Adipose tissue (tissue), 3 donors: ENCODE data around the gene SLC22A5. TPM values are rescaled to one million over a fixed set of nuclear protein-coding genes. Genes with fewer than 3 reads are reported as not detected.

ENCODE experiments used
- H3K27ac ChIP-seq: one replicate; pipeline ENCODE4 v1.5.1; 2013; ENCODE audit warnings: low read depth, low read length
- WGBS, 3 donors: extraction: QIAGEN DNeasy Blood & Tissue Kit; methylation state at CpG; one replicate each; pipeline ENCODE4 v1.1.7; 2013; 5-methylcytosine and 5-hydroxymethylcytosine counted together
- polyA plus RNA-seq, 3 donors: library from polyadenylated mRNA; stranded (reverse); fragments of 200-250 nt; gene quantifications; one replicate each; pipeline ENCODE4 v1.2.3, GENCODE V29; 2013
- donor health status: healthy with polysubstance abuse.
- donor health status: Bipolar disorder and iron deficiency.
- donor health status: healthy.

The SLC22A5 gene
- polyA plus RNA-seq, 3 donors = 3.0 to 6.6 (median 5.1) TPM

- 20 to 28% (median 22%) methylated on average over 12 of the region's 12 CpGs for WGBS, 3 donors
Measured at GRCh38 chr5:132419502-132420468, 50.3 kb downstream of the SLC22A5 start.

DNA sequence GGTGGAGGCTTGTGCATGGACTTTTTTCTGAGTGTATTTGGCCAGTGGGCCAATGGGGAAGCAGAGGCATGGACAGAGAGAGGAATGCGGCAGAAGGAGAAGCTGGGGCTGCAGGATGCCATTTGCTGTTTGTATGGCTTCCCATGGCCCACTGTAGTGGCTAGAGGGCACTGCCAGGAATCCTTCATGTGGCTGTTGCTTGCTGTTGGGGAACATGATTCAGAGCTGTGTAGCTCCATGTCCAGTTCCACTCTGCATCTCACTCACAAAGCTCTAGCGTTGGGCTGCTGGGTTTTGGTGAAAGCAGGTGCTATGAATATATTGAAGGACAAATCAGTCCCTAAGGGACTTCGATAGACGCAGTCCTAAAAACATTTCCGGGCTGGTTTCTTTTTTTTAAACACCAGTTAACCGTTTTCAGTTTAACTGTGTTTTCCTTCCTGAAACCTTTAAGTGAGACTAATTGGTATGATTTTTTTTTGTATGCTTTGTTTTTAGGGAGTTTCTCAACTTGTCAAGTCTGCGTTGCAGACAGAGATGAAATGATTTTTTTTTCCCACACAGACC, 51.3 kb downstream of the SLC22A5 start:
- H3K27ac ChIP-seq = no peak overlapping the region
- 11 to 61% (median 25%) methylated on average over 7 of the region's 7 CpGs for WGBS, 3 donors

More at GRCh38 chr5:132419502-132420468, 50.3 kb downstream of the SLC22A5 start:
- H3K27ac ChIP-seq = no peak overlapping the region

DNA sequence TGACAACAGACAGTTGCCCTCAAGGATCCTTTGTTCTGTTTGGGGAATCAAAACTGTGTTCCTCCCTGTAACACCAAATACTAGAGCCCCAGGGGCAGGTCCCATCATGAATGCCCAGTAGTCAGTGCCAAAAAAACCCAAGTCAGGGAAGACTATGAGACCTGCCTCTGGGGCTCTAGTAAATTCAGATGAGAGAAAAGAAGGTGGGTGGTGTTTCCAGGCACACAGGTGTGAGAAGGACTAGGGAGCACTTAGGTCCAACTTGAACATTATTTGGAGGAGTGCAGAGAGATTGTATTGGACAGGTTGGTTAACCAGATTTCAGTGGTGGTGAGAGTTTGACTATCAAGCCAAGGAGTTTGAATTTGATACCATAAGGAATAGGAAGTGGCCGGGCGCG, 52.0 kb downstream of the SLC22A5 start:
- no peak overlapping the region for H3K27ac ChIP-seq
- WGBS, 3 donors = 71 to 95% (median 78%) methylated on average over 3 of the region's 3 CpGs

DNA sequence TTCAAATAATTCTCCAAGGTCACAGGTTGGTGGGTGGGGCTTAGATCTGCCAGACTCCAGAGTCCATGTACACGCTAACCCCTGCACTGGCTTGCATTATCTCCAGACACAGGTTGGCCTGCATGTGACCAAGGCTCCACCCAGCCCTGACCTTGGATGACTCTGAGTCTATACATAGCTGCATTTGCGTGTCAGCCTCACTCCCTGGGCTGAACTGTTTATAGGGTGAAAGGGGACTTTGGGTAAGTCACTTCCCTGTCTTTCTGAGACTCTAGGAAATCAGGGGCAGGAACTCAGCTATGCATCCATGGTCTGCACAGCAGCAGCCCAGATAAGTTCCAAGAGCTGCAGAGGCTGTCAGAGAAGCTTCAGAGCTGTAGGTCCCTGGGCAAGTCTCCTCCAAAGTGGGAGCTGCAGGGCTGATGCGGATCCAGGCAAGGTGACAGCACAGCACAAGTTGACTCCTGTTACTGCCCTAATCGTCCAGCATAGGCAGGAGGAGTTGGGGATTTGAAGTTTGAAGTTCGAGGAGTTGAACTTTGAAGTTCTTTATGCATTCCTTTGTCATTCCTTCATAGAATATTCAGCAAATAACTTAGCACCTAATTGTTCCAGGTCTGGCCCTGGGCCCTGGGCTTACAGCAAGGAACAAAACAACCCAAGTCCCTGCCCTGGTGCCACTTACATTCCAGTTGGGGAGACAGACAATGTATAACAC, 53.4 kb downstream of the SLC22A5 start:
- 23 to 46% (median 45%) methylated on average over 5 of the region's 5 CpGs for WGBS, 3 donors
- no peak overlapping the region for H3K27ac ChIP-seq

- 55 to 86% (median 77%) methylated on average over 3 of the region's 3 CpGs for WGBS, 3 donors
- no peak overlapping the region for H3K27ac ChIP-seq
Measured at GRCh38 chr5:132423438-132423898, 54.0 kb downstream of the SLC22A5 start.

DNA sequence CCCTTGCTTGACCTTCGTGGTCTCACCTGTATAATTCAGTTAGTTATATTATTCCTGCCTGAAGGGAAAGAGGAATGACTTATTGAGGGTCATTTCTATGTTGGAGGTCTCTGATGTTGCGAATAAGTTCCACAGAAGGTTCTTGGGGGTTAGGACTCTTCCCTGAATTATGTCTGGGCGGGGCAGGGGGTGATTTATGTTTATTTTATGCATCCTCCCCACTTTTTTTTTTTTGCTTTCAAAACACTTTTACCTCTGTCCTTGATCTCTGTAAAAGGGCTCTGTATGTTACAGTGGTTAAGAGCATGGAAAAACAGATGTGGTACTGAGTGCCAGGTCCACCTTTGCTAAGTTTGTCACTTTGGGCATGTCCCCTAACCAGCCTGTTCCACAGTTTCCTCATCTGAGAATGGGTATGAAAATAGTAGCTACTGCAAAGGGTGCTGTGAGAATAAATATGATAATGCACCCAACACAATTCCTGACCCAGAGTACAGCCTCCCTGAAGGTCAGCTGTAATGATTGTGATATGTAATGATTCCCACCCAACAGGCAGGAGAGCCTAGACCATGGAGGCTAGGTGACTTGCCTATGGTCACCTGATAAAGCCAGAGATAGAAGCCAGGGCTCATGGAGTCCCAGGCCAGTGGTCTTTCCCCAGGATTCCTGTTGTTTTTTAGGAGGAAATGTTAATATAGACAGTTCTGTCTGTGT, 54.8 kb downstream of the SLC22A5 start:
- WGBS, 3 donors = 83 to 94% (median 88%) methylated on average over 3 of the region's 3 CpGs
- no peak overlapping the region for H3K27ac ChIP-seq

- H3K27ac ChIP-seq = no peak overlapping the region
- WGBS, 3 donors = 51 to 68% (median 51%) methylated on average over 8 of the region's 8 CpGs
Measured at GRCh38 chr5:132425009-132425937, 55.8 kb downstream of the SLC22A5 start.

GRCh38 chr5:132425975-132426524, 56.5 kb downstream of the SLC22A5 start:
- WGBS, 3 donors = 75 to 89% (median 76%) methylated on average over 7 of the region's 7 CpGs
- H3K27ac ChIP-seq = peak overlapping the region; percentile 86

DNA sequence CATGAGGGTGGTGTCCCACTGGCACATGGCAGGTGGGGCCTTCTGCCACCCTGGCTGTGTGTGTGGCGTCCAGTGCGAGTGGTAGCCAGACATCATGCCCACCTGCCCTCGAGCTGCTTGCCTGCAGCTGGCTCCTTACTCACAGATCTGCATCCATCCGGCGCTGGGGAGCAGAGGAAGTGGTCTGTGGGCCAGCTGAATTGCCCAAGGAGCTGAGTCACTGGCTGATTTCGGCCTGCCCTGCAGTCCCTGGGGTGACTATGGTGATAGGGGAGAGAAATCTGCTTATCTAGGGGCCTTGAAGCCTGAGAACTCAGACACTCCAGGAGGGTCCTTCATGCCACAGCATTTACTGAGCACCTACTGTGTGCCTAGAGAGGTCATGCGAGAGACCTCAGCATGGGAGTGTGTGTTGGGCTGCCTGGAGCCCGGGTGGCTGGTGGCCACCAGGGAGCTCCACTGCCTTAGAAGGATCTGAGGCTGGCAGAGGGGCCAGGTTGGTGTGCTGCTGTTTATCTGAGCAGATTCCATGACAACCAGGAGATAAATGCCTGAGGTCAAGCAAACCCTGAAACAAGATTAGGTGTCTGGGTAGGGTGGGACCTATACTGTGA, 57.1 kb downstream of the SLC22A5 start:
- peak overlapping the region; percentile 21 for H3K27ac ChIP-seq
- 25 to 48% (median 40%) methylated on average over 8 of the region's 8 CpGs for WGBS, 3 donors

GRCh38 chr5:132427281-132428146, 58.0 kb downstream of the SLC22A5 start:
- WGBS, 3 donors = 28 to 45% (median 43%) methylated on average over 6 of the region's 6 CpGs
- H3K27ac ChIP-seq = peak overlapping the region; percentile 25

- no peak overlapping the region for H3K27ac ChIP-seq
Measured at GRCh38 chr5:132428147-132428482, 58.6 kb downstream of the SLC22A5 start.

DNA sequence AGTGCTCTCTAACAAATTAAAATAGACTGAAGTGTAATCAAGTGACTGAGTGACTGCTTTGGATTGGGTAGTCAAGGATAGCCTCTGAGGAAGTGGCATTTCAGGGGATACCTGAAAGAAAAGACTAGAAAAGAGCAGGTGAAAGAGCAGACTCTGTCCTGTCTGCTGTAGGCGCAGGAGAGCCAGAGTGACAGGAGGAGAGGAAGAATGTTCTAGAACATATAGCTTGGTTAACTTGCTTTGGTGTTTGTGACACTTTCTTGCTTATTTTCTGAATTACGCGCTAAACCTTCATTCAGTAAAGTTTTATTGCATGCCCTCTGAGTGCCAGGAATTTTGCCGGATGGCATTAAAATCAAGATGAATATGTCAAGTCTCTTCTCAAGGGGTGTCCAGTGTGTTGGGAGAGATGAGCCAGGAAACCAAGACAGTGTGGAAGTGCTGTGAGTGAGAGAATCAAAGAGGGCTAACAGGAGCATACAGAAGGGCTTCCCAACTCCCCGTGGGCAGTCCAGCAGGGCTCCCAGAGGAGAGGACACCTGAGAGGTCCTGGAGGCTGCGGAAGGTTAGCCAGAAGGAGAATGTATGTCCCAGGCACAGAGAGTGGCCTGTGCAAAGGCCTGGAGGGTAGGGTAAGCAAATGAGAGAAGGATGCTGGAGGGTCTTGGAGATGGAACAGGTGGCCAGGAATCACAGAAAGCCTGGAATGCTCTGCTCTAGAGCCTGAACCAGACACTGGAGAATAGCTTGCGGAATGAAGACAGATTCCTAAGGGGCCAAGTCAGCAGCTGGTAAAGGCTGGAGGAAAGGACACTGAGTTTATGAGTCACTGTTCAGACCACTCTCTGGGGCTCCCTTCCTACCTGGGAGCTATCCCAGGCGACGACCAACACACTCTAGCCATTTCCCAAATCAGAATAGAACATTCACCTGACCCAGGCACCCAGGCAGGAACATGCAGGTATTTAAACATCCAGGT, 59.3 kb downstream of the SLC22A5 start:
- no peak overlapping the region for H3K27ac ChIP-seq
- 87 to 94% (median 93%) methylated on average over 9 of the region's 9 CpGs for WGBS, 3 donors

- no peak overlapping the region for H3K27ac ChIP-seq
- 67 to 70% (median 67%) methylated on average over 6 of the region's 6 CpGs for WGBS, 3 donors
Measured at GRCh38 chr5:132429463-132430440, 60.2 kb downstream of the SLC22A5 start.

DNA sequence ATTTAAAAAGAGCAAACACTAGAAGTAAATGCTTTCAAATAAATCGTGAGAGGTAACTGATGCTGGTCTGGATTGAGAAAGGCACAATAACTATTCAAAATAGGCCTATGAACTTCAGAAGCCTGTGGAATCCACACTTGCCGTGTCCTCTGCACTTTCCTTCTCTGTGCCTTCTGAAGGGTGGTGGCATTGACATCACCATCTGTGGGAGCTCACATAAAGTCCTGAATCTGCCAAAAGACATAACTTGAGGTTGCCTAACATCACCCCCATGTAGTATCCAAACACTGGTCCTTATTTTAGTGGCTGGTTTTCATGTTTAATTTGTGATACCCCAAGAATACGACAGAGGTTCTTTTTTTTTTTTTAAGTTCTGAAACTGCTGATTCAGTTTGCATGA, 61.2 kb downstream of the SLC22A5 start:
- no peak overlapping the region for H3K27ac ChIP-seq

More for the DNA sequence above, 61.2 kb downstream of the SLC22A5 start:
- 71 to 84% (median 81%) methylated on average over 3 of the region's 3 CpGs for WGBS, 3 donors
